Activated T-cell treated with anti-CD3 and anti-CD28 coated beads, Interleukin-2, amount 50 U/mL, for 24 hours (primary cell): ENCODE results near the gene PLEKHG7.

Experiments used
- DNase-seq: peaks from one replicate; pipeline ENCODE4 v3.0.0-alpha.2; 2020
- H3K27ac Mint-ChIP-seq: 2 replicates; pipeline ENCODE4 v1.8.0; 2020; ENCODE audit warnings: mild to moderate bottlenecking, mixed read lengths
- H3K27me3 Mint-ChIP-seq: 2 replicates; pipeline ENCODE4 v1.8.0; 2020; ENCODE audit warnings: mixed read lengths
- H3K36me3 Mint-ChIP-seq: 2 replicates; pipeline ENCODE4 v1.8.0; 2020; ENCODE audit warnings: low read depth, mixed read lengths
- H3K4me1 Mint-ChIP-seq: 2 replicates; pipeline ENCODE4 v1.8.0; 2020; ENCODE audit warnings: low read depth, mixed read lengths
- H3K4me3 Mint-ChIP-seq: 2 replicates; pipeline ENCODE4 v1.8.0; 2020; ENCODE audit warnings: mild to moderate bottlenecking, moderate library complexity, mixed read lengths
- H3K9me3 Mint-ChIP-seq: 2 replicates; pipeline ENCODE4 v1.8.0; 2020; ENCODE audit warnings: mixed read lengths

The PLEKHG7 gene

GRCh38 chr12:92729773-92730305 lies 27.1 kb downstream of the PLEKHG7 start:
- DNase-seq: no peak
- no peaks in the 10 kb centered on the region for H3K4me1 Mint-ChIP-seq
- no peaks in the 10 kb centered on the region for H3K36me3 Mint-ChIP-seq

GRCh38 chr12:92730758-92731157 lies 28.0 kb downstream of the PLEKHG7 start:
- Mint-ChIP-seq H3K4me1 (no peaks in the 10 kb centered on the region), H3K4me3 (no peak overlapping the region), H3K27me3 (peaks cover 10% of the 10 kb centered on the region), H3K36me3 (no peaks in the 10 kb centered on the region), H3K9me3 (no peaks in the 10 kb centered on the region), H3K27ac (no peak overlapping the region)
- DNase-seq: no peak

More at GRCh38 chr12:92729773-92730305, 27.1 kb downstream of the PLEKHG7 start:
- Mint-ChIP-seq H3K9me3 (peaks cover 5% of the 10 kb centered on the region), H3K27ac (no peak overlapping the region), H3K4me3 (no peak overlapping the region), H3K27me3 (peaks cover 9% of the 10 kb centered on the region)

- H3K36me3 Mint-ChIP-seq: no peaks in the 10 kb centered on the region
- no peak overlapping the region for H3K27ac Mint-ChIP-seq
- no peak overlapping the region for H3K4me3 Mint-ChIP-seq
- peaks cover 8% of the 10 kb centered on the region for H3K4me1 Mint-ChIP-seq
- peaks cover 10% of the 10 kb centered on the region for H3K27me3 Mint-ChIP-seq
- no peaks in the 10 kb centered on the region for H3K9me3 Mint-ChIP-seq
- no peak for DNase-seq
Observed at GRCh38 chr12:92732216-92732615, 29.4 kb downstream of the PLEKHG7 start.

- H3K4me3 Mint-ChIP-seq: no peak overlapping the region
- peaks cover 10% of the 10 kb centered on the region for H3K27me3 Mint-ChIP-seq
- H3K9me3 Mint-ChIP-seq: no peaks in the 10 kb centered on the region
- no peak overlapping the region for H3K27ac Mint-ChIP-seq
- DNase-seq: no peak
- no peaks in the 10 kb centered on the region for H3K36me3 Mint-ChIP-seq
- H3K4me1 Mint-ChIP-seq: peaks cover 8% of the 10 kb centered on the region
Observed at GRCh38 chr12:92732716-92733115, 29.9 kb downstream of the PLEKHG7 start.

- no peak overlapping the region for H3K4me3 Mint-ChIP-seq
- H3K27ac Mint-ChIP-seq: no peak overlapping the region
- no peak for DNase-seq
- peaks cover 10% of the 10 kb centered on the region for H3K27me3 Mint-ChIP-seq
- H3K36me3 Mint-ChIP-seq: no peaks in the 10 kb centered on the region
- no peaks in the 10 kb centered on the region for H3K9me3 Mint-ChIP-seq
- H3K4me1 Mint-ChIP-seq: peaks cover 8% of the 10 kb centered on the region
Observed at GRCh38 chr12:92733181-92733580, 30.4 kb downstream of the PLEKHG7 start.

- H3K36me3 Mint-ChIP-seq: no peaks in the 10 kb centered on the region
- H3K27ac Mint-ChIP-seq: no peak overlapping the region
- H3K4me3 Mint-ChIP-seq: no peak overlapping the region
- H3K27me3 Mint-ChIP-seq: peaks cover 10% of the 10 kb centered on the region
- H3K9me3 Mint-ChIP-seq: no peaks in the 10 kb centered on the region
- DNase-seq: no peak
- peaks cover 8% of the 10 kb centered on the region for H3K4me1 Mint-ChIP-seq
Observed at GRCh38 chr12:92733661-92734060, 30.9 kb downstream of the PLEKHG7 start.

GRCh38 chr12:92735131-92735721 lies 32.4 kb downstream of the PLEKHG7 start:
- no peak overlapping the region for H3K4me3 Mint-ChIP-seq
- no peak for DNase-seq
- H3K4me1 Mint-ChIP-seq: peaks cover 8% of the 10 kb centered on the region
- peaks cover 6% of the 10 kb centered on the region for H3K27me3 Mint-ChIP-seq
- H3K36me3 Mint-ChIP-seq: no peaks in the 10 kb centered on the region
- no peak overlapping the region for H3K27ac Mint-ChIP-seq
- no peaks in the 10 kb centered on the region for H3K9me3 Mint-ChIP-seq

- no peak for DNase-seq
- H3K4me1 Mint-ChIP-seq: peaks cover 8% of the 10 kb centered on the region
- H3K27ac Mint-ChIP-seq: peak overlapping the region; percentile 10
- H3K27me3 Mint-ChIP-seq: peaks cover 6% of the 10 kb centered on the region
- H3K4me3 Mint-ChIP-seq: no peak overlapping the region
- H3K9me3 Mint-ChIP-seq: no peaks in the 10 kb centered on the region
- H3K36me3 Mint-ChIP-seq: no peaks in the 10 kb centered on the region
Observed at GRCh38 chr12:92736605-92737004, 33.8 kb downstream of the PLEKHG7 start.

- Mint-ChIP-seq H3K4me1 (peaks cover 8% of the 10 kb centered on the region), H3K27me3 (peaks cover 6% of the 10 kb centered on the region), H3K9me3 (no peaks in the 10 kb centered on the region), H3K27ac (no peak overlapping the region), H3K4me3 (no peak overlapping the region), H3K36me3 (no peaks in the 10 kb centered on the region)
- no peak for DNase-seq
Observed at GRCh38 chr12:92737855-92738850, 35.4 kb downstream of the PLEKHG7 start.

- H3K4me1 Mint-ChIP-seq: peaks cover 9% of the 10 kb centered on the region
- H3K27me3 Mint-ChIP-seq: peaks cover 10% of the 10 kb centered on the region
- H3K4me3 Mint-ChIP-seq: no peak overlapping the region
- no peak overlapping the region for H3K27ac Mint-ChIP-seq
- no peaks in the 10 kb centered on the region for H3K9me3 Mint-ChIP-seq
- no peak for DNase-seq
- no peaks in the 10 kb centered on the region for H3K36me3 Mint-ChIP-seq
Observed at GRCh38 chr12:92739113-92739512, 36.3 kb downstream of the PLEKHG7 start.

GRCh38 chr12:92740411-92740810 lies 37.6 kb downstream of the PLEKHG7 start:
- no peak overlapping the region for H3K27ac Mint-ChIP-seq
- DNase-seq: no peak

GRCh38 chr12:92743026-92743425 lies 40.2 kb downstream of the PLEKHG7 start:
- no peaks in the 10 kb centered on the region for H3K9me3 Mint-ChIP-seq
- peaks cover 3% of the 10 kb centered on the region for H3K27me3 Mint-ChIP-seq

More at GRCh38 chr12:92740411-92740810, 37.6 kb downstream of the PLEKHG7 start:
- Mint-ChIP-seq H3K27me3 (peaks cover 3% of the 10 kb centered on the region), H3K4me1 (peaks cover 9% of the 10 kb centered on the region), H3K36me3 (no peaks in the 10 kb centered on the region), H3K9me3 (no peaks in the 10 kb centered on the region), H3K4me3 (no peak overlapping the region)

GRCh38 chr12:92745856-92746550 lies 43.2 kb downstream of the PLEKHG7 start:
- no peak overlapping the region for H3K27ac Mint-ChIP-seq
- H3K9me3 Mint-ChIP-seq: no peaks in the 10 kb centered on the region
- no peak overlapping the region for H3K4me3 Mint-ChIP-seq
- no peak for DNase-seq
- H3K27me3 Mint-ChIP-seq: peaks cover 3% of the 10 kb centered on the region
- H3K4me1 Mint-ChIP-seq: peaks cover 7% of the 10 kb centered on the region
- H3K36me3 Mint-ChIP-seq: no peaks in the 10 kb centered on the region

More at GRCh38 chr12:92743026-92743425, 40.2 kb downstream of the PLEKHG7 start:
- Mint-ChIP-seq H3K4me3 (no peak overlapping the region), H3K36me3 (no peaks in the 10 kb centered on the region), H3K4me1 (peaks cover 7% of the 10 kb centered on the region), H3K27ac (no peak overlapping the region)
- DNase-seq: no peak

- H3K4me3 Mint-ChIP-seq: no peak overlapping the region
- H3K36me3 Mint-ChIP-seq: no peaks in the 10 kb centered on the region
- no peak for DNase-seq
- peaks cover 7% of the 10 kb centered on the region for H3K4me1 Mint-ChIP-seq
- no peaks in the 10 kb centered on the region for H3K9me3 Mint-ChIP-seq
- peaks cover 3% of the 10 kb centered on the region for H3K27me3 Mint-ChIP-seq
- no peak overlapping the region for H3K27ac Mint-ChIP-seq
Observed at GRCh38 chr12:92747151-92747550, 44.4 kb downstream of the PLEKHG7 start.
